Measurements from ENCODE around the gene RCVRN.
A peak's percentile ranks its signal among the peaks of the same experiment; 100 is the strongest.

Gene RCVRN

GRCh38 chr17:9905078-9905415 lies at the start of gene RCVRN:
TSS of gene RCVRN (minus strand) at chr17:9905271. CDS start at chr17:9905180, 91 bp downstream.
- DNase-seq (ENCODE audit: low spot score) = no peak

GRCh38 chr17:9953492-9953891 lies 48.4 kb upstream of the RCVRN start:
- DNase-seq (ENCODE audit: low spot score) = no peak

DNA sequence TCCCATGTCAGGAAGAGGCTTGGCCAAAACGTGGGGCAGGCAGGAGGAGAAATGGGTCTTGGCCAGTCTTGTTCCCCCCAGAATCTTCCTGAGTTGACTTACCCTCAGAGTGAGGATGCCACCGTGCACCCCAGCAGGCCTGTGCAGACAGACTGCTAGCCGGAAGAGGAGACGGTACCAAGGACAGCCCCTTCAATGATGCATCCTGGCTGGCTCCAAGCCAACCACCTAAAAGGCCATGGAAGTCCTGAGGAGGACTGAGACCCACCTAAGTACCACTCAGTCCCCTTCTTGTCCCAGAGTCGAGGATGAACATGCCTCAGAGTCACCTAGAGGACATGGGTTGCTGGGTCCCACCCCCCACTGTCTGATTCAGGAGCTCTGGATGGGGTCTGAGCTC lies 46.7 kb upstream of the RCVRN start:
- DNase-seq (ENCODE audit: low spot score) = no peak

GRCh38 chr17:9948928-9949327 lies 43.9 kb upstream of the RCVRN start:
- no peak for DNase-seq (ENCODE audit: low spot score)

DNA sequence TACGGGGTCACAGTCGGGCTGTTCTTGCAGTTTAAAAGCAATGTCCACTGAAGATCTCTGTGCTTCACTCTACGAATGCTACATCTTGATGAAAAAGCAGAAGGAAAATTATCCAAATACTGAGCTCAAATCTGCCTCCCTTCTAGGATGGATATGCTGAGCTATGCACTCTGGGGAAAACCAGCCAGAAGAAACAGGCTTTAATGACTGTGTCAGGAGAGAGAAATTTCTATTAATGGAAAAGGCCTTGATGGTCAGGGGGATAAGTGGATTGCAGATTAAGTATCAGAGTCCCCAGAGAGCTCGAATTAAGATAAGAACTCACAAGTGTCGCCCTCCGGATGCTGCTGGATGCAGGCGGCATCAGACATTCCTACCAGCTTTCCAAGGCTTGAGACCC lies 39.6 kb upstream of the RCVRN start:
- DNase-seq (ENCODE audit: low spot score) = no peak

DNA sequence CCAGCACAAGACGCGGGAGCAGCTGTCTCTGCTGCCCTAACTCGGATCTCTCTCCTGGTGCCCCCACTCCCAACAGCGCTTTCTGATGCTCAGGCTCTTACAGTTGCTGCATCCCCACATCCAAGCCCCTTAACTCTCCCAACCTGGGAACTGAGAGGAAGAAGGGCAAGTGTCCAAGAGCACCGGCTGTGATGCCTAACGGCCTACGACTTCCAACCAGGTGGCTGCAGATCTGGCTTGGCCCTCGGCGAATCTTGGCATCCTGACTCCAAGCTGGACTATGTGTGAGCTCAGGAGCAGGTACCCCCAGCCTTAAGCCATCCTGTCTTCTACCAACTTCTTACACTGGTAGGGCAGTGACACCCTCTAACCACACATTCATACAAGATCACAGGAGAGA lies 38.3 kb upstream of the RCVRN start:
- no peak for DNase-seq (ENCODE audit: low spot score)

DNA sequence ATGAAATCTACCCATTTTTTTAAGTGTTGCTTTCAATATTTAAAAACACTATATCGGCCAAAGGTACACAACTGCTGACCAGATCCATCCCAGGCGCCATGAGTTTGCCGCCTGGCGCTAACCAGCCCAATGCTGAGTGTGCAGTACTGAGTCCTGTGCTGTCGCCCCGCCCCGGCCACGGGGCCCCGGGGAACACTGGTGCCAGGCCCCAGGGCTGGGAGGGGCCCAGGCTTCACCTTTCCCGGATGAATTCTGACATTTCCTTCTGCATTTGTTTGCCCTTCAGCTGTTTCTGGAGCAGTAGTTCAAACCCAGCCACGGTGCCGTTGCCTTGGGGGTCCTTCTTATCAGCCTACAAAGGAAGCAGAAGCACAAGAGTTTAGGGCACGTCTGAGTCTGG lies 37.8 kb upstream of the RCVRN start:
- DNase-seq (ENCODE audit: low spot score) = no peak

GRCh38 chr17:9941305-9941704 lies 36.2 kb upstream of the RCVRN start:
- DNase-seq (ENCODE audit: low spot score) = no peak

- DNase-seq (ENCODE audit: low spot score) = no peak
Observed at GRCh38 chr17:9940841-9941240, 35.8 kb upstream of the RCVRN start.

DNA sequence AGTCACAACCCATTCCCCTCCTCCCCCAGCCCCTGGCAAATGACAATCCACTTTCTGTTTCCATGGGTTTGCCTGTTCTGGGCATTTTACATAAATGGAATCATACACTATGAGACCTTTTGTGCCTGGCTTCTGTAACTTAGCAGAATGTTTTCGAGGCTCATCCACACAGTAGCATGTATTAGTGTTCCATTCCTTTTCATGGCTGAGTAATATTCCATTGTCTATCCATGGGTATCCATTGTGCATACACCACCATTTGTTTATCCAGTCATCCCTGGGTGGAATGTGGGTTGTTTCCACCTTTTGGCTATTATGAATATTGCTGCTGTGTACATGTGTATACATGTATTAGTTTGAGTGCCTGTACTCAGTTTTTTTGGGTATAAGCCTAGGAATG lies 33.7 kb upstream of the RCVRN start:
- DNase-seq (ENCODE audit: low spot score) = no peak

- no peak for DNase-seq (ENCODE audit: low spot score)
Observed at GRCh38 chr17:9937901-9938300, 32.8 kb upstream of the RCVRN start.

GRCh38 chr17:9937241-9937761 lies 32.2 kb upstream of the RCVRN start:
- no peak for DNase-seq (ENCODE audit: low spot score)

DNA sequence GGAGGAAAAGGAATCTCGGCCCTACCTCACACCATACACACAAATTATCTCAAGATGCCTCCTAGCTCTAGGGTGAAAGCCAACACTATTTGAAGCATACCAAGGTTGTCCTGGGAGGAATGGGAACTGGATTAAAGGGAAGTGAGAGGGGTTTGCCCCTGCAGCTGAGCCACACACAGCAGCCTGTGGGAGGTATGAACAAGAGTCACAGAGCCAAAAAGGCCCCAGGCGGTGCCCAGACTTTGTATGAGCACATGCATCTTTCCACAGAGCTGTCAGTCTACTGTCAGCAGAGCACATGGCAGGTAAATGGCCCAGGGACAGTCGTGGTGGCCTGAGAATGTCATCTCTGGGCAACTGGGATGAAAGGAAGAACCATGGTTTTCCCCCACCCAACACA lies 31.0 kb upstream of the RCVRN start:
- no peak for DNase-seq (ENCODE audit: low spot score)

- no peak for DNase-seq (ENCODE audit: low spot score)
Observed at GRCh38 chr17:9935408-9935807, 30.3 kb upstream of the RCVRN start.

DNA sequence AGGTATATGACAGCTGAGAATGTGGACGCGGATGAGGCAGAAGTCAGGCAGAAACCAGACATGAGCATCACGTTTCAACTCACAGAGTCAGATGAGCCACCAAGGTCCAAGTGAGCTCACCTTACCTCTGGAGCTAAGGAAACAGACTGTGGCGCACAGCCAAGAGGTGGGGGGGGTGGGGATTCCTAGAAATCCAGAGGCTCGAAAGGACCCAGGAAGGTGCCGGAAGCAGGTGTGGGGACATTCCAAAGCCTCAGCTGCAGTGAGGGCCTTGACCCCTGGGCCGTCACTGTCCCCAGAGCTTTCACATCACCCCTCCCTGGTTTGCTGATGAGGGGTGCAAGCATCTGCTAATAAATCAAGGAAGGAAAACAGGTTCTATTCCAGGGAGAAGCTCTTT lies 29.3 kb upstream of the RCVRN start:
- DNase-seq (ENCODE audit: low spot score) = no peak

- DNase-seq (ENCODE audit: low spot score) = no peak
Observed at GRCh38 chr17:9932491-9932890, 27.4 kb upstream of the RCVRN start.

GRCh38 chr17:9931144-9931741 lies 26.2 kb upstream of the RCVRN start:
- no peak for DNase-seq (ENCODE audit: low spot score)

DNA sequence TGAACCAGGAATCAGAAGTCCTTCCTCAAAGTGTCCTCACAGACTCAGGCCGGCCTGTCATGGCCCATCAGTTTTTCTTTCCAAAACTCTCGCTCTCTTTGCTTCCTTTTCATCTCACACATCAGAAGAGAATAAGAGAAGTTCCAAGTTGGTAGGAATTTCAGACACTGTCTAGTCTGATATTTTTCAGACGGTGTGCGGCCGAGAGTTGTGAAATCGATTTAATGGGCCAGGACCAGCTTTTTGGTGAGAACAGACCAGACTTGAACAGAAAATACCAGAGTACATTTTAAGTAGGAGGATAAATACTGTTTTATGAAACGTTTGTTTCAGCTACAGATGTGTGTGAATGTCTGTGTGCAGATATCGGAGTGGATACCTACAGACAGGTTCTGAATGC lies 24.8 kb upstream of the RCVRN start:
- DNase-seq (ENCODE audit: low spot score) = no peak

- DNase-seq (ENCODE audit: low spot score) = no peak
Observed at GRCh38 chr17:9928601-9929333, 23.7 kb upstream of the RCVRN start.

DNA sequence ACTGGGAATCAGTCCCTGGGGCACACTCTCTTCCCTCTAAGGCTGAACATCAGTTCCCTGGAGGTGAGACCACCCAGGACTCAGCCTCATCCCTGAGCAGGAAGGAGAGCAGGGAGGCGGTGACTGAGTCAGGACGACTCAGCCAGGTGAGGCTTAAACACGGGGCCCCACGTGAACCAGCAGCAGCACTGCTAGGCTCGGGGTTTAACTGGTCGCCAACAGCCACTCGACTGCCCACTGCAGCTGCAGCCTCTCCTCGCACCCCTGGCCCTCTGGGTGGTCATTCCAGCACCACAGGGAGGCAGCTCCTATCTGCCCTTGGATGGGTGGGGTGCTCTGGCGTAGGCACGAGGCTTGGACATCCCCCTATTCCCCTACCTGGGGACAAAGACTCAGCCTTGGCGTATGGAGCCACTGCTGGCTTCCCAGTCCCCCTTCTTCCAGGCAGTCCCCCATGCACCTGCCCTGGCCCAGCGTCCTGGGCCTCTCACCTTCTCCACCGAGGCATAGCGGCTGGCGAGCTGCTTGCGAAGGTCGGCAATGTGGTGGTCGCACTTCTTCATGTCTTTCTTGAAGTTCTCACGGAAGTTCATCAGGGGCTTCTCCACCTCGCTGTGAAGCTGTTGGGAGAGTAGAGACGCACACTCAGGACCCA lies 21.2 kb upstream of the RCVRN start:
- no peak for DNase-seq (ENCODE audit: low spot score)

- no peak for DNase-seq (ENCODE audit: low spot score)
Observed at GRCh38 chr17:9925457-9925856, 20.4 kb upstream of the RCVRN start.

DNA sequence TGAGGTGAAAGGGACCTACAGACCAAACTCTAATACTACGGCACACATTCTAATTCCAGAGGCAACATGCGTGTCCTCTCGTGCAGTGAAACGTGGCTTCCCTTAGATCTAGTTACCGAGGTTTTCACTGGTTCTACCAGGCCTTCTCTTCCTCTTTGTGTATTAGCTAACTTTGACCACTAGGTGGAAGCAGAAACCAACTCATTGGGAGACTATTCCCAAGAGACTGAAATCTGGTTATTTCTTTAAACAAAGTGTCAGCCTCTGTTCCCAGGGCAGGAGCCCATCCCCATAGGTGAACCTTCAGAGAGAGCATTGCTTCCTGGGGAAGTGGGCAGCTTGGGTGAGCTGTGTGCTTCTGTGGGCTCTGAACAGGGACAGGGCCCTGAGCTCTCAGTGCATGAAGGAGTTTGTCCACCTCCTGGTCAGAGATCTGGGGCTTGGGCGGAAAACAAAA lies 19.7 kb upstream of the RCVRN start:
- peak; percentile 70 for DNase-seq (ENCODE audit: low spot score)

Measured in activated CD4-positive, alpha-beta T cell treated with anti-CD3 and anti-CD28 coated beads, Interleukin-2, Interleukin-4, amounts not matched to agents 100 ng/mL and 50 ng/mL, durations not matched to agents 16 hours and 8 hours (primary cell).